H1 (cell line): ENCODE data around the gene BBS9. TPM values are rescaled to one million over a fixed set of nuclear protein-coding genes. Genes with fewer than 3 reads are reported as not detected.
A peak's percentile ranks its signal among the peaks of the same experiment; 100 is the strongest.

Experiments used
- CTCF ChIA-PET: fragments of 300-600 bp; sonication (Branson Sonifier 250); formaldehyde crosslinking; loops from one replicate; lab custom pipeline; 2021; ENCODE audit not compliant: partially characterized antibody; lab: Charles Lee
- POLR2A ChIA-PET: fragments of 300-600 bp; sonication (Branson Sonifier 250); formaldehyde crosslinking; loops from one replicate; lab custom pipeline; 2021; ENCODE audit warnings: inconsistent platforms; ENCODE audit not compliant: partially characterized antibody; lab: Charles Lee
- DNase-seq, 2 experiments: peaks; one replicate each; pipeline versions ENCODE4 v3.0.0 to v3.0.0-alpha.2; 2010 to 2022; ENCODE audit warnings: low spot score in 2 of 2, low read depth in 1 of 2, mixed read lengths in 1 of 2
- FAIRE-seq: peaks from 2 replicates; lab custom pipeline; 2011; peaks lifted over from hg19 to GRCh38; lab: Jason Lieb, UNC
- H2AFZ ChIP-seq: 2 replicates; pipeline ENCODE4 v1.8.1; 2012; ENCODE audit warnings: low read length, inconsistent platforms
- H2AK5ac ChIP-seq: 2 replicates; pipeline ENCODE4 v1.6.1; 2013; ENCODE audit warnings: low read depth, low read length
- H2BK120ac ChIP-seq: replicated peaks from 2 replicates; pipeline ENCODE3; 2013; ENCODE audit warnings: low read depth, low read length, inconsistent platforms
- H2BK12ac ChIP-seq: 2 replicates; pipeline ENCODE4 v1.6.1; 2013; ENCODE audit warnings: low read depth, low read length
- H2BK15ac ChIP-seq: 2 replicates; pipeline ENCODE4 v1.6.1; 2013; ENCODE audit warnings: low read length
- H2BK20ac ChIP-seq: 2 replicates; pipeline ENCODE4 v1.6.1; 2013; ENCODE audit warnings: low read length
- H2BK5ac ChIP-seq: 2 replicates; pipeline ENCODE4 v1.6.1; 2013; ENCODE audit warnings: low read depth, low read length
- H3K14ac ChIP-seq: 2 replicates; pipeline ENCODE4 v1.6.1; 2013; ENCODE audit warnings: inconsistent platforms; ENCODE audit not compliant: insufficient read length
- H3K18ac ChIP-seq: 2 replicates; pipeline ENCODE4 v1.6.1; 2013; ENCODE audit warnings: low read length; ENCODE audit errors: extremely low read depth
- H3K23ac ChIP-seq: 2 replicates; pipeline ENCODE4 v1.6.1; 2013; ENCODE audit warnings: inconsistent platforms; ENCODE audit not compliant: insufficient read length
- H3K23me2 ChIP-seq: 2 replicates; pipeline ENCODE4 v1.6.1; 2013; ENCODE audit warnings: low read depth, low read length
- H3K27ac ChIP-seq: 2 replicates; pipeline ENCODE4 v1.6.1; 2011; ENCODE audit warnings: low read depth, low read length, inconsistent platforms
- H3K27me3 ChIP-seq, 4 experiments: replicated peaks in 1 of 4; 1 replicate in 1 of 4; 2 replicates in 3 of 4; pipeline versions ENCODE4 v1.6.1 to v1.8.1; 2011 to 2013; ENCODE audit warnings: low read length in 3 of 4, mild to moderate bottlenecking in 3 of 4, inconsistent platforms in 2 of 4, mixed read lengths in 2 of 4, moderate library complexity in 1 of 4; ENCODE audit not compliant: control insufficient read depth in 3 of 4, insufficient read depth in 3 of 4; ENCODE audit errors: extremely low read depth in 1 of 4
- H3K36me3 ChIP-seq, 4 experiments: 2 replicates each; pipeline versions ENCODE4 v1.6.1 to v1.8.1; 2011 to 2013; ENCODE audit warnings: mild to moderate bottlenecking in 4 of 4, low read length in 3 of 4, moderate library complexity in 2 of 4, control low read depth in 1 of 4, inconsistent platforms in 1 of 4; ENCODE audit not compliant: insufficient read depth in 4 of 4, control insufficient read depth in 2 of 4
- H3K4ac ChIP-seq: replicated peaks from 2 replicates; pipeline ENCODE3; 2013; ENCODE audit warnings: low read length, low read depth, mixed read lengths, inconsistent platforms; ENCODE audit not compliant: insufficient read length
- H3K4me1 ChIP-seq, 4 experiments: replicated peaks in 1 of 4; 1 replicate in 1 of 4; 2 replicates in 3 of 4; pipeline versions ENCODE4 v1.6.1 to v1.8.1; 2011 to 2013; ENCODE audit warnings: low read length in 3 of 4, inconsistent platforms in 2 of 4, mixed read lengths in 1 of 4; ENCODE audit not compliant: insufficient read depth in 4 of 4, control insufficient read depth in 3 of 4
- H3K4me2 ChIP-seq, 2 experiments: 2 replicates each; pipeline versions ENCODE4 v1.6.1 to v1.8.1; 2011 to 2013; ENCODE audit warnings: low read depth in 2 of 2, low read length in 2 of 2, control low read depth in 1 of 2, inconsistent platforms in 1 of 2, mild to moderate bottlenecking in 1 of 2; ENCODE audit not compliant: insufficient read depth in 1 of 2
- H3K4me3 ChIP-seq, 4 experiments: fragments of 200-600, 300-600 bp in 1 of 4; sonication (generic), shearing (Covaris generic), sonication (Bioruptor Twin) in 1 of 4; 2 replicates each; pipeline versions ENCODE4 v1.5.1 to v1.8.1; 2011 to 2016; ENCODE audit warnings: low read length in 4 of 4, low read depth in 3 of 4, control low read depth in 2 of 4, inconsistent platforms in 2 of 4, mild to moderate bottlenecking in 2 of 4, mixed read lengths in 1 of 4, moderate library complexity in 1 of 4; ENCODE audit not compliant: insufficient read depth in 2 of 4; ENCODE audit errors: extremely low read depth in 1 of 4
- H3K56ac ChIP-seq: replicated peaks from 2 replicates; pipeline ENCODE3; 2013; ENCODE audit warnings: low read depth, mild to moderate bottlenecking, mixed read lengths, low read length, inconsistent platforms; ENCODE audit not compliant: insufficient read length
- H3K79me1 ChIP-seq: 2 replicates; pipeline ENCODE4 v1.6.1; 2013; ENCODE audit warnings: low read depth, low read length, control low read depth
- H3K79me2 ChIP-seq, 2 experiments: 2 replicates each; pipeline versions ENCODE4 v1.6.1 to v1.8.1; 2012 to 2013; ENCODE audit warnings: low read length in 2 of 2, mild to moderate bottlenecking in 2 of 2, inconsistent platforms in 1 of 2; ENCODE audit not compliant: insufficient read depth in 2 of 2, control insufficient read depth in 1 of 2
- H3K9ac ChIP-seq, 4 experiments: replicated peaks in 1 of 4; 1 replicate in 1 of 4; 2 replicates in 3 of 4; pipeline versions ENCODE4 v1.6.1 to v1.8.1; 2011 to 2013; ENCODE audit warnings: low read depth in 3 of 4, low read length in 3 of 4, control low read depth in 2 of 4, mild to moderate bottlenecking in 2 of 4, moderate library complexity in 2 of 4, inconsistent platforms in 1 of 4; ENCODE audit errors: extremely low read depth in 1 of 4
- H3K9me3 ChIP-seq, 2 experiments: 2 replicates each; pipeline versions ENCODE4 v1.6.1 to v1.8.1; 2012 to 2013; ENCODE audit warnings: mild to moderate bottlenecking in 2 of 2, moderate library complexity in 2 of 2, control low read depth in 1 of 2, inconsistent platforms in 1 of 2, low read depth in 1 of 2, low read length in 1 of 2, mixed read lengths in 1 of 2; ENCODE audit not compliant: insufficient read depth in 2 of 2
- H4K20me1 ChIP-seq, 2 experiments: replicated peaks in 1 of 2; 2 replicates each; pipeline versions ENCODE3 to v1.8.1; 2011 to 2013; ENCODE audit warnings: inconsistent platforms in 2 of 2, low read length in 2 of 2, mild to moderate bottlenecking in 1 of 2; ENCODE audit not compliant: insufficient read depth in 2 of 2, control insufficient read depth in 1 of 2
- H4K5ac ChIP-seq: 2 replicates; pipeline ENCODE4 v1.6.1; 2013; ENCODE audit warnings: low read length, low read depth, mixed read lengths, inconsistent platforms; ENCODE audit not compliant: insufficient read length
- H4K8ac ChIP-seq: 2 replicates; pipeline ENCODE4 v1.8.0; 2013; ENCODE audit warnings: mild to moderate bottlenecking, moderate library complexity, low read length, inconsistent platforms; ENCODE audit not compliant: insufficient read depth; ENCODE audit errors: extremely low read depth
- H4K91ac ChIP-seq: replicated peaks from 2 replicates; pipeline ENCODE3; 2013; ENCODE audit warnings: low read length, mixed read lengths, inconsistent platforms; ENCODE audit not compliant: insufficient read length
- BCL11A ChIP-seq, 2 experiments: IDR thresholded peaks; one replicate each; pipeline ENCODE4 v1.6.1; 2011; ENCODE audit warnings: low read depth in 2 of 2, low read length in 2 of 2, mild to moderate bottlenecking in 2 of 2
- CEBPB ChIP-seq: IDR thresholded peaks from 2 replicates; pipeline ENCODE4 v1.6.1; 2012; ENCODE audit warnings: low read depth, low read length
- SIX5 ChIP-seq: IDR thresholded peaks from 2 replicates; pipeline ENCODE4 v1.6.1; 2011; ENCODE audit warnings: mild to moderate bottlenecking, low read depth, low read length
- TBP ChIP-seq: IDR thresholded peaks from 2 replicates; pipeline ENCODE4 v1.6.1; 2011; ENCODE audit warnings: low read depth, low read length, improper control_type of control experiment
- ZNF274 ChIP-seq: IDR thresholded peaks from 2 replicates; pipeline ENCODE4 v1.7.0; 2012; ENCODE audit warnings: low read length, borderline replicate concordance; ENCODE audit errors: extremely low read depth
- WGBS, 2 experiments: shearing (Covaris generic) in 1 of 2; methylation state at CpG; one replicate each; pipeline versions ENCODE4 v1.1.6 to v1.1.7; 2013 to 2015; ENCODE audit warnings: low lambda C conversion rate in 2 of 2, mixed read lengths in 2 of 2, inconsistent platforms in 1 of 2, low coverage in 1 of 2, missing lambda C conversion rate in 1 of 2; ENCODE audit not compliant: insufficient replicate concordance in 2 of 2, insufficient coverage in 1 of 2, insufficient read length in 1 of 2; ENCODE audit errors: extremely low coverage in 1 of 2, missing lambda C conversion rate in 1 of 2; 5-methylcytosine and 5-hydroxymethylcytosine counted together
- polyA plus RNA-seq, 7 experiments: library from polyadenylated mRNA; depleted of rRNA in 3 of 7; stranded (reverse) in 5 of 7; unstranded in 2 of 7; fragments of >200 nt in 5 of 7; fragments of 200-250 nt in 2 of 7; gene quantifications; 1 replicate in 5 of 7; 2 replicates in 1 of 7; 4 replicates in 1 of 7; pipeline versions ENCODE4 v1.2.1 to v1.2.3, GENCODE V29; 2011 to 2013; ENCODE audit warnings: missing spikeins in 2 of 7, mixed read lengths in 2 of 7
- total RNA-seq: library from RNA; stranded (reverse); fragmentation: NEBNext Ultra II Directional; extraction: Animal tissue kit (Norgen Biotek cat#: 25700); gene quantifications from 2 replicates; pipeline ENCODE4 v1.2.1, GENCODE V29; 2021
- TF ChIP-seq, protein P1 (sequence below): IDR thresholded peaks from 2 replicates; pipeline ENCODE4 v1.6.1; 2011; ENCODE audit warnings: low read depth, mild to moderate bottlenecking, low read length; ENCODE audit not compliant: insufficient read depth

BBS9 gene
- total and polyA plus RNA-seq, 2 of the 8 experiments (the other 6 are each of a cell fraction or from before 2014, with no cell fraction given), result 22.3 to 37.0 TPM

GRCh38 chr7:33582533-33582932, 453.2 kb downstream of the BBS9 start:
- H3K4me2 ChIP-seq, result no peak overlapping the region
- peak overlapping the region; percentile 73 for H3K56ac ChIP-seq
- H2AK5ac ChIP-seq, result no peak overlapping the region
- POLR2A ChIA-PET, result no interaction called here
- no peaks in the 10 kb centered on the region for H3K4me1 ChIP-seq
- no peaks in the 10 kb centered on the region for H3K27me3 ChIP-seq
- H3K9ac ChIP-seq, result no peak overlapping the region
- no peak overlapping the region for H3K18ac ChIP-seq
- TF ChIP-seq BCL11A (IDR thresholded peaks at IDR 0.05; ENCODE audit: low read depth in 2 of 2, low read length in 2 of 2) (no peak), SIX5 (no peak), CEBPB (no peak), ZNF274 (no peak), TBP (no peak)
- TF ChIP-seq, protein P1, sequence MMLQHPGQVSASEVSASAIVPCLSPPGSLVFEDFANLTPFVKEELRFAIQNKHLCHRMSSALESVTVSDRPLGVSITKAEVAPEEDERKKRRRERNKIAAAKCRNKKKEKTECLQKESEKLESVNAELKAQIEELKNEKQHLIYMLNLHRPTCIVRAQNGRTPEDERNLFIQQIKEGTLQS, result no peak
- FAIRE-seq, result no peak
- no peaks in the 10 kb centered on the region for H3K23me2 ChIP-seq
- H4K8ac ChIP-seq, result no peak overlapping the region
- H2BK12ac ChIP-seq, result no peak overlapping the region
- CTCF ChIA-PET, result interaction anchor here (0.9 kb wide), 1 partner anchor 9 kb away, joined by 3 read pairs; no protein-coding TSS in a partner anchor
- H4K91ac ChIP-seq, result no peak overlapping the region
- H3K14ac ChIP-seq, result no peak overlapping the region
- H3K9me3 ChIP-seq, result no peaks in the 10 kb centered on the region
- H4K20me1 ChIP-seq, result peaks cover 0 to 3% of the 10 kb centered on the region in 2 experiments
- DNase-seq, result no peak
- H2BK15ac ChIP-seq, result no peak overlapping the region
- no peak overlapping the region for H2AFZ ChIP-seq
- H3K36me3 ChIP-seq, result no peaks in the 10 kb centered on the region
- H3K27ac ChIP-seq, result no peak overlapping the region
- no peak overlapping the region for H3K4ac ChIP-seq
- no peaks in the 10 kb centered on the region for H3K79me2 ChIP-seq
- H2BK20ac ChIP-seq, result no peak overlapping the region
- H3K79me1 ChIP-seq, result no peaks in the 10 kb centered on the region
- H4K5ac ChIP-seq, result no peak overlapping the region
- no peak overlapping the region for H3K4me3 ChIP-seq
- no peak overlapping the region for H2BK120ac ChIP-seq
- H3K23ac ChIP-seq, result no peak overlapping the region
- WGBS, 2 experiments, result 100% methylated on average over 1 of the region's 1 CpG; no CpG with 5 or more reads in 1 of the 2 experiments
- H2BK5ac ChIP-seq, result no peak overlapping the region
